GM23248 (cell line): ENCODE results near the gene NOSIP.

Experiments used
- EZH2 ChIP-seq: fragments of 200-600 bp; sonication (generic); IDR thresholded peaks from 2 replicates; pipeline ENCODE4 v1.6.1; 2018; ENCODE audit warnings: antibody characterized with exemption, mild to moderate bottlenecking; ENCODE audit not compliant: insufficient read depth, poor library complexity, severe bottlenecking
- EZH2phosphoT487 ChIP-seq: fragments of 200-600 bp; sonication (generic); IDR thresholded peaks from 2 replicates; pipeline ENCODE4 v1.6.1; 2018; ENCODE audit warnings: antibody characterized with exemption, moderate library complexity, mild to moderate bottlenecking, low read depth; ENCODE audit not compliant: insufficient read depth

DNA sequence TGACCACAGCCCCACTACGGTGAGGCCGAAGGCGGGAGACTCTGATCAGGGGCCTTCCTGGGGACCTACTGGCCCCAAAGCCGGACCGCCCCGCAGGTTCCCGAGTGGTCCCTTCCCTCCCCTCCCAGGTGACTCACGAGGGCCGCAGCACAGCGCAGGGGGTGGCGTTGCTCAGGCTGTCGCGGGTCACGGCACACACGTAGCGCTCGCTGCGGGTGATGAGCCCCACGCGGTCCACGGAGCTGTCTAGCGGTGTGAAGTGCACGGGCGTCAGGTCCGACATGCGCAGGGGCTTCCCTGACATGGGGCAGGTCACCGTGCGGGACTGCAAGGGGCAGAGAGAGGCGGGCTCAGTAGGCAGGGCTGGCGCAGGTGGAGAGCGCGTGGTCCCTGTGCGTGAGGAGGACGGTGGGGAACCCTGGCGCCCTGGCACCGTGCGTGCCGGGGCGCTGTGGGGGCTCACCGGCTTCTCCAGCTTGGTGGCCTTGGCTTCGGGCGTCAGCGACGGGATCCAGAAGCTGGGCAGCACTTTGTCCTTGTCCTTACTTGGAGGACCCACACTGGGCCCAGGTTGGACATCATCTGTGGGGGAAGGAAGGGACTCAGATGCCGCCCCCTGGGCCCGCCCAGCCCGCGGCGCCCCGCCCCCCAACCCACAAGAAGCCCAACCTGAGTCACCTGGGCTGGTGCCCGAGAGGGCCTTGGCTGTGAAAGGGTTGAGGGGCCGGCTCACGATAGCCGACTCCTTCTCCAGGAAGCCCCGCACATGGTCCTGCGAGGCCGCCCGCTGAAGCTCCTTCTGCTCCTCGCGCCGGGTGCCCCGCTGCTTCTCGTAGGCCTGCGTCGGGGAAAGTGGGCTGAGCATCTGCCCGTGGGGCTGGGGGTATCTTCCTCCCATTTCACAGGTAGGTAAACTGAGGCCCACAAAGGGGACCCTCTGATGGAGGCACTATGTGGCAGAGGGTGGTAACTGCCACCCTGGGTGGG, 23.7 kb downstream of the NOSIP start:
- no peak for TF ChIP-seq EZH2
- TF ChIP-seq EZH2phosphoT487: no peak
